Skin epidermis (tissue), 12 donors: Measurements from ENCODE around the gene CPB2.

Experiments used
- H3K27ac ChIP-seq, 21 experiments: fragments of 200-600 bp; sonication (generic) in 11 of 21; one replicate each; pipeline ENCODE4 v1.5.0; 2020; ENCODE audit warnings: mild to moderate bottlenecking in 3 of 21, inconsistent platforms in 2 of 21, moderate library complexity in 2 of 21
- H3K4me3 ChIP-seq, 7 experiments: fragments of 200-600 bp; sonication (generic) in 2 of 7; one replicate each; pipeline ENCODE4 v1.5.0; 2020; ENCODE audit warnings: inconsistent platforms in 2 of 7, mild to moderate bottlenecking in 2 of 7, moderate library complexity in 1 of 7

Gene CPB2

GRCh38 chr13:46012404-46012803 lies 92.4 kb downstream of the CPB2 start:
- no peak overlapping the region for H3K4me3 ChIP-seq
- no peak overlapping the region for H3K27ac ChIP-seq

GRCh38 chr13:46010148-46010547 lies 94.7 kb downstream of the CPB2 start:
- no peak overlapping the region for H3K4me3 ChIP-seq
- no peak overlapping the region for H3K27ac ChIP-seq

GRCh38 chr13:46008631-46009030 lies 96.2 kb downstream of the CPB2 start:
- no peak overlapping the region for H3K4me3 ChIP-seq
- H3K27ac ChIP-seq: no peak overlapping the region

GRCh38 chr13:46006688-46007452 lies 98.0 kb downstream of the CPB2 start:
- H3K27ac ChIP-seq: no peak overlapping the region

GRCh38 chr13:46004491-46004890 lies 100.3 kb downstream of the CPB2 start:
- H3K4me3 ChIP-seq: no peak overlapping the region
- no peak overlapping the region for H3K27ac ChIP-seq

More at GRCh38 chr13:46006688-46007452, 98.0 kb downstream of the CPB2 start:
- no peak overlapping the region for H3K4me3 ChIP-seq
